Thyroid gland (tissue), 4 donors: ENCODE data around the gene EFNA3. TPM values are rescaled to one million over a fixed set of nuclear protein-coding genes. Genes with fewer than 3 reads are reported as not detected.
A peak's percentile ranks its signal among the peaks of the same experiment; 100 is the strongest.

ENCODE experiments used
- DNase-seq, 2 donors: peaks; one replicate each; pipeline ENCODE4 v3.0.0-alpha.2; 2019
- H3K27ac ChIP-seq, 3 donors: fragments of 200-600 bp; sonication (generic); 1 replicate in 2 of 3; 2 replicates in 1 of 3; pipeline ENCODE4 v1.5.1; 2016 to 2019; ENCODE audit warnings: mild to moderate bottlenecking in 1 of 3, moderate library complexity in 1 of 3
- H3K27me3 ChIP-seq: fragments of 200-600 bp; sonication (generic); one replicate; pipeline ENCODE4 v1.5.1; 2019
- H3K36me3 ChIP-seq, 2 donors: fragments of 200-600 bp; sonication (generic); one replicate each; pipeline ENCODE4 v1.5.1; 2016 to 2019
- H3K4me1 ChIP-seq, 2 donors: fragments of 200-600 bp; sonication (generic); one replicate each; pipeline ENCODE4 v1.5.1; 2017 to 2019
- H3K4me3 ChIP-seq, 3 donors: fragments of 200-600 bp; sonication (generic); replicated peaks in 1 of 3; 1 replicate in 2 of 3; 2 replicates in 1 of 3; pipeline ENCODE4 v1.5.1; 2016; ENCODE audit warnings: mild to moderate bottlenecking in 1 of 3
- H3K9me3 ChIP-seq: fragments of 200-600 bp; sonication (generic); one replicate; pipeline ENCODE4 v1.5.1; 2017
- POLR2A ChIP-seq, 2 donors: fragments of 450-650 bp; IDR thresholded peaks; one replicate each; pipeline ENCODE4 v1.6.1; 2017; ENCODE audit warnings: antibody characterized with exemption in 2 of 2, mild to moderate bottlenecking in 2 of 2, moderate library complexity in 1 of 2
- WGBS, 2 donors: methylation state at CpG; one replicate each; pipeline ENCODE4 v1.1.5; 2017; 5-methylcytosine and 5-hydroxymethylcytosine counted together
- intact Hi-C: fragments of 100-400 bp; cut with DNase I; formaldehyde crosslinking; loops from one replicate; pipeline ENCODE4 v1.15.1; 2023
- total RNA-seq, 4 donors: library from RNA; depleted of rRNA; stranded (reverse); fragments of >200 nt; gene quantifications; one replicate each; pipeline ENCODE4 v1.2.3, GENCODE V29; 2016
- TF ChIP-seq, protein P1 (sequence below), 6 experiments: fragments of 200-600 bp in 3 of 6; fragments of 450-650 bp in 3 of 6; sonication (generic) in 3 of 6; IDR thresholded peaks; one replicate each; pipeline ENCODE4 v1.5.1; 2016 to 2019; ENCODE audit warnings: antibody characterized with exemption in 6 of 6, mild to moderate bottlenecking in 2 of 6, inconsistent platforms in 1 of 6, moderate library complexity in 1 of 6

EFNA3 gene
- total RNA-seq, 4 donors from 2014 or later, result 1.2 to 2.9 (median 2.0) TPM

DNA sequence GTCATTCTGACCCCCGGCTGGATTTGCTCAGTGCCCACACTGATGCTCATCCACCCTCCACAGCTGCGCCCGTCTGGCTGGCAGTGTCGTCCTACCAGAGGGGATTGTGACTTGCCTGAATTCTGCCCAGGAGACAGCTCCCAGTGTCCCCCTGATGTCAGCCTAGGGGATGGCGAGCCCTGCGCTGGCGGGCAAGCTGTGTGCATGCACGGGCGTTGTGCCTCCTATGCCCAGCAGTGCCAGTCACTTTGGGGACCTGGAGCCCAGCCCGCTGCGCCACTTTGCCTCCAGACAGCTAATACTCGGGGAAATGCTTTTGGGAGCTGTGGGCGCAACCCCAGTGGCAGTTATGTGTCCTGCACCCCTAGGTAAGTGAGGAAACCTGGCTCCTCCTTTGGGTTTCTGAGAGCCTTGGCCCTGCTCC, 20.8 kb upstream of the EFNA3 start:
- Histone ChIP-seq H3K4me3 (no peak overlapping the region), H3K36me3 (peaks cover 11 to 24% of the 10 kb centered on the region in 2 donors), H3K27me3 (no peaks in the 10 kb centered on the region), H3K9me3 (no peaks in the 10 kb centered on the region), H3K4me1 (peaks cover 9 to 21% of the 10 kb centered on the region in 2 donors), H3K27ac (no peak overlapping the region)
- no peak for DNase-seq
- intact Hi-C loops, result no loop called here
- WGBS, 2 donors, result 89 to 97% methylated on average over 10 to 11 of the region's 13 CpGs
- TF ChIP-seq, protein P1, sequence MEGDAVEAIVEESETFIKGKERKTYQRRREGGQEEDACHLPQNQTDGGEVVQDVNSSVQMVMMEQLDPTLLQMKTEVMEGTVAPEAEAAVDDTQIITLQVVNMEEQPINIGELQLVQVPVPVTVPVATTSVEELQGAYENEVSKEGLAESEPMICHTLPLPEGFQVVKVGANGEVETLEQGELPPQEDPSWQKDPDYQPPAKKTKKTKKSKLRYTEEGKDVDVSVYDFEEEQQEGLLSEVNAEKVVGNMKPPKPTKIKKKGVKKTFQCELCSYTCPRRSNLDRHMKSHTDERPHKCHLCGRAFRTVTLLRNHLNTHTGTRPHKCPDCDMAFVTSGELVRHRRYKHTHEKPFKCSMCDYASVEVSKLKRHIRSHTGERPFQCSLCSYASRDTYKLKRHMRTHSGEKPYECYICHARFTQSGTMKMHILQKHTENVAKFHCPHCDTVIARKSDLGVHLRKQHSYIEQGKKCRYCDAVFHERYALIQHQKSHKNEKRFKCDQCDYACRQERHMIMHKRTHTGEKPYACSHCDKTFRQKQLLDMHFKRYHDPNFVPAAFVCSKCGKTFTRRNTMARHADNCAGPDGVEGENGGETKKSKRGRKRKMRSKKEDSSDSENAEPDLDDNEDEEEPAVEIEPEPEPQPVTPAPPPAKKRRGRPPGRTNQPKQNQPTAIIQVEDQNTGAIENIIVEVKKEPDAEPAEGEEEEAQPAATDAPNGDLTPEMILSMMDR (IDR thresholded peaks at IDR 0.05), result no peak
- no peak for TF ChIP-seq POLR2A (IDR thresholded peaks at IDR 0.05)

DNA sequence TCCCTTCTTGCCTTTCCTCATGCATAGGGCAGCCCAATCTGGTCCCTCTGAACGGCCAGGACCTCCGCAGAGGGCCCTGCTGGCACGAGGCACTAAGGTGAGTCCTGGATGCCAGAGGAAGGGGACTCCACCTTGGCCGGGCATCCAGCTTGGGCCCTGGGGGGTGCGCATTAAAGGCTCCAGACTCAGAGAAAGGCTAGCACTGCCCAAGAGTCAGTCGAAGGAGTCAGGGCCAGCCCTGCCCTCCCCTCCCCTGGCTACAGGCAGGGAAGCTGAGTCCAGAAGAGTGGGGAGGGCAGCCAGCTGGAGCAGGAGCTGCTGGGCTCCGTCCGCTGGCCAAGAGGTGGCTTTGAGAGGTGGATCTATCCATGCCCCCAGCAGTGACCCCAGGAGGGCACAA, 17.9 kb upstream of the EFNA3 start:
- WGBS, 2 donors, result 85 to 90% methylated on average over 2 to 5 of the region's 8 CpGs
- intact Hi-C loops, result loop anchor here (10.0 kb wide), 2 partner anchors 396 to 496 kb away; partner anchors contain the start of gene CHRNB2
- Histone ChIP-seq H3K4me1 (peaks cover 26 to 31% of the 10 kb centered on the region in 2 donors), H3K27me3 (no peaks in the 10 kb centered on the region), H3K9me3 (no peaks in the 10 kb centered on the region), H3K4me3 (no peak overlapping the region), H3K27ac (no peak overlapping the region), H3K36me3 (peaks cover 11 to 23% of the 10 kb centered on the region in 2 donors)
- TF ChIP-seq, protein P1 (IDR thresholded peaks at IDR 0.05), result no peak
- TF ChIP-seq POLR2A (IDR thresholded peaks at IDR 0.05), result no peak
- DNase-seq, result no peak

DNA sequence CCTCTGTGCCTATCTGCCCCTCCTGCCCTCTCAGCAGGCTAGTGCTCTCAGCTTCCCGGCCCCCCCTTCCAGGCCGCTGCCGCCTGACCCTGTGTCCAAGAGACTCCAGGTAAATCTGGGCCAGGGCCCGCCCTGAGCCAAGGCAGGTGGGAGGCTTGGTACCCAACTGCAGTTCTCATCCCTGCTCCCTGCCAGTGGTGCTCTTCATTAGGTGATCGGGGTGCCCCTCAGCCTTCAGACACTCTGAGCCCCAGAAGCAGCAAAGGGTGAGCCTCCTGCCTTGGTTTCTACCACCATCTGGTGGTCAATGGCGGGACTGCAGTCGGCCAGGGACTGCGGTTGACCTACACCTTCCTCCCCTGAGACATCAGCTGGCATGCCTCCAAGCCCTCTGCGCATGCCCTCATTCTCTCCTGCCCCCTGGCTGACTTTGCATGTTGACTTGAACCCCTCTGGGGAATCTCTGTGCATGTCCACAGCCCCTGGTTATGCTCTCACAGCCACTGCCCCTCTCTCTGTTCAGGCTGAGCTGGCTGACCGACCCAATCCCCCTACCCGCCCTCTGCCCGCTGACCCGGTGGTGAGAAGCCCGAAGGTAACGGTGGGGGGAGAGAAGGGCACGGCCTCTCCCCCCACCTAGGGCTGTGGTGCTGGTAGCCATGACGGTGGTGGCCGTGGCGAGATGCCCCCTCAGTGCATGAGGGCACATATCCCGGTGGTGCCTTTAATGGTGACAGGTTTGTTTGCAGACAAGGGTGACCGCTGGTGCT, 17.1 kb upstream of the EFNA3 start:
- Histone ChIP-seq H3K4me1 (peaks cover 26 to 31% of the 10 kb centered on the region in 2 donors), H3K4me3 (no peak overlapping the region), H3K9me3 (no peaks in the 10 kb centered on the region), H3K36me3 (peaks cover 11 to 19% of the 10 kb centered on the region in 2 donors), H3K27ac (no peak overlapping the region), H3K27me3 (no peaks in the 10 kb centered on the region)
- 22 to 31% methylated on average over 8 to 21 of the region's 21 CpGs for WGBS, 2 donors
- DNase-seq, result peak; percentile 88 to 91
- intact Hi-C loops, result loop anchor here (2.0 to 10.0 kb wide), 3 partner anchors 23 to 497 kb away; partner anchors contain the start of gene CHRNB2
- TF ChIP-seq POLR2A (IDR thresholded peaks at IDR 0.05), result no peak
- TF ChIP-seq, protein P1 (IDR thresholded peaks at IDR 0.05), result peak; percentile 97 to 100 (median 98)

DNA sequence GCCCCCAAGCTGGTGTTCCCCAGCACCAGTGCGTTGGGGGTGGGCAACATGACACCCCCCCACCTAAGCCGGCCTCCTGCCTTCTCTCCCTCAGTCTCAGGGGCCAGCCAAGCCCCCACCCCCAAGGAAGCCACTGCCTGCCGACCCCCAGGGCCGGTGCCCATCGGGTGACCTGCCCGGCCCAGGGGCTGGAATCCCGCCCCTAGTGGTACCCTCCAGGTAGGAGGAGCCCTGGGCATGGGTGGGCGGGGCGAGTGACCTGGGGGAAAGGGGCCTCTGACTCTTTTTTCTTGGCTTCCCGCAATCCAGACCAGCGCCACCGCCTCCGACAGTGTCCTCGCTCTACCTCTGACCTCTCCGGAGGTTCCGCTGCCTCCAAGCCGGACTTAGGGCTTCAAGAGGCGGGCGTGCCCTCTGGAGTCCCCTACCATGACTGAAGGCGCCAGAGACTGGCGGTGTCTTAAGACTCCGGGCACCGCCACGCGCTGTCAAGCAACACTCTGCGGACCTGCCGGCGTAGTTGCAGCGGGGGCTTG, 16.4 kb upstream of the EFNA3 start:
- DNase-seq, result peak; percentile 45 to 52
- H3K9me3 ChIP-seq, result no peaks in the 10 kb centered on the region
- H3K27me3 ChIP-seq, result no peaks in the 10 kb centered on the region
- peaks cover 26 to 31% of the 10 kb centered on the region in 2 donors for H3K4me1 ChIP-seq
- H3K27ac ChIP-seq, result no peak overlapping the region
- TF ChIP-seq, protein P1 (IDR thresholded peaks at IDR 0.05), result no peak
- no peak for TF ChIP-seq POLR2A (IDR thresholded peaks at IDR 0.05)
- peaks cover 10 to 17% of the 10 kb centered on the region in 2 donors for H3K36me3 ChIP-seq
- 22 to 29% methylated on average over 13 to 18 of the region's 29 CpGs for WGBS, 2 donors
- intact Hi-C loops, result loop anchor here (2.0 to 10.0 kb wide), 3 partner anchors 23 to 497 kb away; partner anchors contain the start of gene CHRNB2
- no peak overlapping the region for H3K4me3 ChIP-seq
